ENCODE results near the gene UGT1A10.

The UGT1A10 gene

DNA sequence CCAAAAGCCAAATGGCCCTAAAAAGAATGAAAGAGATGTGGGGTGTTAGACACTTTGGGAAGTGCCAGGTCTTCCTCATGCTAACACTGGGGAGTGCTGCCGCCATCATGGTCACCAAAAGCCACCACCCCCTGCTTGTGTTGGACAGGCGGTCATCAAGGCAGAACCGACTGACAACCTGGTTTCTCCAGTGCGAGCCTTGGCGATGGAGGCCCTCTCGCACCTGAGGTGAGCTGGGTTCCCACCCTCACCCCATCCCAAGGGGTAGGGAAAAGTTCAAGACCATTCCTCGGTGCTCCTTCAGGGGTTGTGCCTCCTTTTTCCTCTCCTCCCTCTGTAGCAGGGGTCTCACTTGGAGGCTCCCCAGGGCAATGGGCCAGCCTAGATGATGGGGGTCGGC lies 175.5 kb downstream of the UGT1A10 start:
- DNase-seq: no peak

DNA sequence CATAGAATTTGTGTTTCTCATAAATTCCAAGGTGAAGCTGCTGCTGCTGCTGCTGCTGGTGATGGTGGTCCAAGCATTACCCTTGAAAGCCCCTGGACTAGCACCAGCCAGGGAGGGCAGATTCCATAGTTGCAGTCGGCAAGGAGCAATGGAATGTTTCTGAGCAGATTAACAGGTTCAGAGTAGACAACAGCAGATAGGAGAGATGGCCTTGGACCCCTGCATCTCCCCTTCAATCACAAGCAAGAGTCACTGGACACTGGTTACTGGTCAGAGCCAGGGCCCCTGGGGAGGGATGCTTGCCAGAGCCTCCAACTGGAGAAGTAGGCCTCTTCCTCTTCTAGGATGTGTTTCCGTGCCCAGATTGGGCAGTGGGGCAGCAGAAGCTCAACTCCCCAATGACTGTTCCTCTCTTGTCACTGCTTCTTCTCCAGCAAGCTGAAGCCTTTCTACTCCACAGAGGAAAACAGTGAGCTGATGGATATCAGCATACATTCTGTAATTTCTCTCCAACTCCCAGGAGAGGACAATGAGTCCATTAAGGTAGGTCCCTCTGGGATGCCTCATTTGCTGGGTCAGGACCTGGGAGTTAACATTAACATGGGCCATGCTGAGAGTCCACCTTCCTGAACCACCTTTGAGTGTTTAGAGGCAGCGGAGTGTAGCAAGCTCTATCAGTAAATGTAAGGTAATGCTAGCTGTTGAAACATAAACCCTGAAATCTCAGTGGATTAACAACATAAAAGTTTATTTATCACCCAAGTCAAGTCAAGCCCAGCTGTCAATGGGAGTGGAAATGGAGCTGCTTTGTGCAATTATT lies 177.2 kb downstream of the UGT1A10 start:
- no peak for DNase-seq

DNA sequence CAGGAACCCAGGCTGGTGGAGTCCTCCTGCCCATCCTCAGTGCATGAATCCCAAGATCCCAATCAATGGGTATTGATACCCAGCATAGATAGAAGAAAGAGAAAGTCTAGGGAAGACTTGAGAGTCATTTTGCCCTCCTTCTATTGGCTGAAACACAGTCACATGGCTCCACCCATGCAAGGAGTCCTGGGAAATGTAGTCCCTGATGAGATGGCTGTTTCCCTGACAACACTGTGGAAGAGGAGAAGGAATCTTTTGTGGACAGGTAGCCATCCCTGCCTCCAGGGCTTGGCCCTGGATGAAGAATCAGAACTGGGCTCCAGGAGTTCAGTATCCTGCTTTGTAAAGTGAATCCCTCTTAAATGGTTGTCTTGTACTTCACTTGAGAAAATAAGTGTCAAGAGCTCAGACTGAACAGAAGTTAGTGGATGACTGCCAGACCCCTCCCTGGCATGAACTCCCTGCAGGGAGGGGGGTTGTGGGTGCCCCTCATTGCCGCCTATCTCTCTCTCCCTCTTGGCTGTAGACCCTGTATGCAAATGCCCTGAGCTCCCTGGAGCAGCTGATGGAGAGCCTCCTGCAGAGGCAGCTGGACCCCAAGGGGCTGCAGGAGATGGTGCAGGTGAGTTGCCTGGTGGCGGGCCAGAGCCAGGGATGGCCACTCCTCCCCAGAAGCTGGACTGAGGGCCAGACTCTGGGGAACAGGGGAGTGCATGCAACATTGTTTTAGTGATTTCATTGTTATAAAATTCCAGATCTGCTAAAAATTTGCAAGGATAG lies 178.0 kb downstream of the UGT1A10 start:
- peak in 1 of 2 experiments; percentile 10 for DNase-seq

DNA sequence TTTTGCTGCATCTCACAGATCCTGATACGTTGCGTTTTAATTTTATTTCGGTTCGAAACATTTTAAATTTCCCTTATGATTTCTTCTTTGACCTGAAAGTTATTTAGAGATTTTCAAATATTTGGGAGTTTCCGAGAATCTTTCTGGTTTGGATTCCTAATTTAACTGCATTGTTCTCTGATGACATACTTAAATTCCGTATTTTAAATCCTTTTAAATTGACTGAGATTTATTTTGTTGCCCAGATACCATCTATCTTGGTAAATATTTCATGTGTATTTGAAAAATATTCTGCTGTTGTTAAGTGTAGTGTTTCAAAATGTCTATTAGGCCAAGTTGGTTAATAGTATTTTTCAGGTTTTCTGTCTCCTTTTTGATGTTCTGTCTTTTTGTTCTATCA lies 179.6 kb downstream of the UGT1A10 start:
- no peak for DNase-seq

DNA sequence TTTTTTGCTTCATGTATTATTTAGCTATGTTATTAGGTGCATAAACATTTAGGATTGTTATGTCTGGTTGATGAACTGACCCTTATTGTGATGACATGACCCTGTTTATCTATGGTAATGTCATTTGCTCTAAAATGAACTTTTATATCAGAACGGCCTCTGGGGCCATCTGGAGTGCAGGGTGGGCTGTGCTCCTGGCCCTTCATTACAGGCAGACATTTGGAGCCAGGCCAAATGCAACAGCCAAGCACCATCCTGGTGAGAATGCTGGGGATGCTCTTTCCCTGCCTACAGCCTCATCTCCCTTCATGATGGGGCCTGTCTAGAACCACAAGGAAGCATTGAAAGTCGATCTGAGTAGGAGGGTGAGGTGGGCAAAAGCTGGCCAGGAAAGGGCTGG lies 180.1 kb downstream of the UGT1A10 start:
- no peak for DNase-seq

DNA sequence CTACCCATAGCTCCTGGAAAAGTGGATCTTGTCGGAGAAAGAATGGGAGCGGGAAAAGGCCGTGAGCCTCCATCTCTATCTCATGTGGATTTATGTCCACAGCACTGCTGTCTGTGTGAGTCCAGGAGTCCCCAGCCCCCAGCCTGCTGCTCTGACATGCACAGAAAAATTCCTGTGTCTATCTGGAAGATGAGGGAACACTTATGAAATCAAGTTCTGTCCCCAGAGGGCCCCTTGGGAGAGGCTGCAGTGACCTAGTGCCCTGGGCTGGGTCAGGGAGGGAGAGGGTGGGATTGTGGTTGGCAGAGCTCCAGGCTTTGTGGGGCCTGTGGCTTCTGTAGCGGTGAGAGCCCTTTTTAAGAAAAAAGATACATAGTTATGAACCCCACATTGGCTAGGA lies 180.5 kb downstream of the UGT1A10 start:
- no peak for DNase-seq

DNA sequence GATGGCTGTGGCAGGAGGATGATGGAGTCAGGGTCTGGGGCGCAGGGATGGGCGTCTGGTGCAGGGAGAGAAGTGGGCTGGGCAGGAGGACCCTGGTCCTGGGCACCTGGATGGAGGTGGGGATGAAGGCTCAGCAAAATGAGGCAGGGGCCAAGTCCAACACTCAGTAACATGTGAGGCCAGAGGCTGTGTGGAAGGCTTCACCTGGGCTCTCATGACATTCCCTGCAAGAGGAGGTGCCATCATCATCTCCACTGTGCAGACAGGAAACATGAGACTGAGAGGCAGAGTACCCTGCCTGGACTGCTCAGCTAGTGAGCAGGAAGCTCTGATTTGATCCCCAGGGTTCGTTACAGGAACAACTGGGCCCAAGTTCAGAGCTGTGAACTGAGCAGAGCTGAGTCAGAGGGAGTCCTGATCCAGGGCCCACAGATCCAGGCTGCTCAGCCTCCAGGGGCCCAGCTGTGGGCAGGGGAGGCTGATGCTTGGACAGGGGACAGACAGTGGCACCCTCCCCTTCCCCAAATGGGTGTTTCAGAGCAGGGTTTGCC lies 181.2 kb downstream of the UGT1A10 start:
- no peak for DNase-seq

DNA sequence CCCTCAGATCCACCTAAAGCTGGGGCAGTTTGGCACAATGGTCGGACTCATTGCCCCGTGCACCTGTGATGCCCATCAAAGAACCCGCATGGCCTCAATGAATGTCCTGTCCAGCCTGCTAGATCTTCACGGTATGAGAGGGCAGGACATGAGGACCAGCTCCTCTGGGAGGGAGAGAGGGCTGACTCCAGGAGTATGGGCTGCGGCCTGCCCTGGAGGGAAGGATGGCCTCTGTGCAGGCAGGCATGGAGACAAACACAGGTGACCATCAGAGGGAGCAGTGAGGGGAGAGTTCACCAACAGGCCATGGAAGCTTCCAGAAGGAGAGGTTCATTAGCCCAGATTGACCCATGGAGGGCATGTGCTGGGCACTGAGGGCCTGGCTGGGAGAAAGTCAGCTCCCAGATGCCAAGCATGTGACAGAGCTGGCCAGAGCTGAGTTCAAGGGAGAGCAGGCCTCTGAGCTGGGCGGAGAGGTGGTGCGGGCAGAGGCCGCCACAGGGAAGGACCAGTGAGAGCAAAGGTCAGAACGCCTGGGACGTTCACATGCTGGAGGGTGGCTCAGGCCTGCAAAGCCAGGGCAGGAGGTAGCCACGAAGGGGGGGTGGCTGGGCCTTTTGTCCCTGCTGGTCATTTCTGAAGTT lies 181.9 kb downstream of the UGT1A10 start:
- DNase-seq: no peak

DNA sequence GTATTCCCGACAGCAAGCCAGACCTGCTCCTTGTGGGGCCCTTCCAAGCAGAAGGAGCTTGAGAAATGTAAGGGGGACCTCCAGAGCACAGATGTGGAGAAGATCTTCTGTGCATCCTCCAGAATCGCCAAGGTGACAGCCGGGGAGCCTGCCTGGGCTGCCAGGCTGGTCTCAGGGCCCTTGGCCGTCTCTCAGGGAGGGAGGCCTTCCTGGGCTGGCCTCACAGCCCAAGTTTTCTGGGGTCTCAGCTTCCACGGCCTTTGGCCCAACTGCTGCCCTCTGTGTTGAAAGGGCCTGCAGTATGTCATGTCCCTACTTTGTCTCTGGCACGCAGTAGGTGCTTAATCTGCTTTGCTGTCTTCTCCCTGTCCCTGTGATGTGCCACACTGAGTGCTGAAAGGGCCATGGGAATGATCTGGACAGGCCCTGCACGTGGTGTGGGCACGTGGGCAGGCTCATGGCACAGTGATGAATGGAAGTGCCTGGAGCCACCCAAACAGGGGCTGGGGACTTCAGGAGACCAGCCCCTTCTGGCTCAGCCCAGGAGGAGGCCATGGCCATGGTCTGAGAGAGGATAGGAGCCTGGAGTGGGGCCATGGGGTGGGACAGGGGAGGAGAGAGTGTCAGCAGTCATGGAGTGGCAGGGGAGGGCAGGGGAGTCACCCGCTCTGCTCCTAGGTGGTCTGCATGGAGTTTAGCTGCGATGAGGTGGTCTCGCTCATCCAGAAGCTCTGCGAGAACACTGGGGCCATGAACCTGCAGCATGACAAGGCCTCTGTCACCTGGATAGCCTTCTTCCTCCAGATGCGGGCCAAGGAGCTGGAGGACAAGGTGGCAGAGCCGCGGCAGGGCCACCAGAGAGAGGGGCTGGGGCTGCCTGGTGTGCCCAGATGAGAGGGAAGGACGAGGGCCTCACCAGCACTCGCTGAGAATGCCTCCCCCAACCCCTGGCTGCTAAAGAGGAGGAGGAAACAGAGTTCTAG lies 182.7 kb downstream of the UGT1A10 start:
- DNase-seq: no peak

DNA sequence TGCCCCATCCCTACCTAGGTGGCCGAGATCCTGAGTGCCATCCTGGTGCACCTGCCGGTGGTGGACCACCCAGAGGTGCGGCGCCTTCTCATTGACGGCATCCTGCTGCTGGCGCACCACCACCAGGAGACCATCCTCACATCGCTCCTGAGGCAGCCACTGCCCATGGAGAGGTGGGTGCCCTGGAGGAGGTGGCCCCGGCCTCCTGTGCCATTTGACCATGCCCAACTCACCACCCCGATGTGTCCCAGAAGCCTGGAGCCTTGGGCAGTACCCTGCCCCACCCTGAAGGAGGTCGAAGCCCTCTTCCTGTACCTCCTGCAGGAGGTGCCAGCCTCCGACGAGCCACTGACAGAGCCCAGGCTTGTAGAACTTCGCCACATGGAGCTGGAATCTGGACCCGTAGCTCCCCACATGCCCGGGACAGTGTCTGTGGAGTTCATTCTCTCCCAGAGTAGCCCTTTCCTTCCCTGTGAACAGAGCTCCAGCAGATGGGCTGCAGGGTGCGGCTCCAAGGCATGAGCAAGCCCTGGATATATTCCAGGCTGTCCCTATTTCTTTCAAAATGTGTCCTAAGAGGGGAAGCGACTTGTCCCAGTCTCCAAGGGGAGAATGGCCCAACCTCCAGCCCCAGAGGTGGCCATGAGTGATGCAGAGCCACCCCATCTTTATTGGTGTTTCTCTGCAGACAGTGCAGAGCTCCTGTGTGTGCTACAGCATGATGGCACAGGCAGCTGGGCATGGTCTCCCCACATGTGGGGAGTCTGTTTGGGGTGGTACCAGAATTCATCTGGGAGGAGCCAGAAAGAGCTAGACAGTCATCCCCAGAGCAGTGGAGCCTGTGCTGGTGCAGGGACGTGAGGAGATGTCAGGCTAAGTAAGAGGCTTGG lies 183.9 kb downstream of the UGT1A10 start:
- no peak for DNase-seq

DNA sequence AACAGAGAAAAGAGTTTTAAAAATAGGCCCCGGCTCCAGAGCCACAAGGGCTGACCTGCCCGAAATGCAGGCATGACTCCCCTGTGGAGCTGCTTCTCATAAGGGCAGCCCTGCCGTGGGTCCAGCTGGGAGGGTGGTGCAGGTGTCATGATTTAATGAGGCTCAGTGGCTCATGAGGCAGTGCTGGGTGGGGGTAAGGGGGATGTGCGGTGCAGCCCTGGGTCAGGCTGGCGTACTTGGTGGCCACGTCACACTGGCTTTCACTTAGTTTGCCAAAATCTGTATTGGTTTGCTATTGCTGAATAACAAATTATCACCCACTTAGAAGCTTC lies 184.5 kb downstream of the UGT1A10 start:
- DNase-seq: no peak

DNA sequence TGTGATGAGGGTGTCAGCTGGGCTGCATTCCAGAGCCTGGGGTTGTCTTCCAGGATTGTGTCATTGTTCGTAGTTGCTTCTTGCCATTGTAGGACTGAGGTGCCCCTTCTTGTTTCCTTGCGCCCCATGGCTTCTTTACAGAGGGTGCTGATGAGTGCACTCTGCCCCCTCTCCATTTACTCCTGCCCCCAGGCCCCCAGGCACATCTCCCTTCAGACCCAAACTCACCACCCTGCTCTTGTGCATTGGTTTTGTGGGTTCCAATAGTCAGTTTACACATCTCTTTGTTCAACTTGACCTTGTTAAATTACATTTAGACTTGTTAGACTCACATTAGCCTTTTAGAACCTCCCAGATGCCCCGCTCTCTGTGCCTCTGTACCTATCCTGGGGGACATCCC lies 184.9 kb downstream of the UGT1A10 start:
- DNase-seq: no peak

DNA sequence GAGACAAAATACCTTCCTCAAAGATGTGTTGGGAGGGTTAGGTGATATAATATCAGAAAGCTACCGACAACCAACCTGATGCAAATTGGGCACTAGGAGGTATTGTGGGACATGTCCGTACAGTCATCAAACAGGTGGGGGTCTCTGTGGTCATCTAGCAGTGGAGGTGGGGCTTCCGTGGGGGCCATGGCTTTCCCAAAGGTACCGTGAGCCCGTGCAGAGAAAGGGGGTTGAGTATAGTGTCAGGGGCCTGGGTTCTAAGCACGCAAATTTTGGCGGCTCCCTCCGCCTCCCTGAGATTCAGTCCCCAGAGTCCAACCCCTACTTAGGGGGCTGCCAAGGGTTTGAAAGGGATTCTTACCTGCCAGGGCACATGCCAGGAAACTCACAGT lies 185.5 kb downstream of the UGT1A10 start:
- DNase-seq: no peak

DNA sequence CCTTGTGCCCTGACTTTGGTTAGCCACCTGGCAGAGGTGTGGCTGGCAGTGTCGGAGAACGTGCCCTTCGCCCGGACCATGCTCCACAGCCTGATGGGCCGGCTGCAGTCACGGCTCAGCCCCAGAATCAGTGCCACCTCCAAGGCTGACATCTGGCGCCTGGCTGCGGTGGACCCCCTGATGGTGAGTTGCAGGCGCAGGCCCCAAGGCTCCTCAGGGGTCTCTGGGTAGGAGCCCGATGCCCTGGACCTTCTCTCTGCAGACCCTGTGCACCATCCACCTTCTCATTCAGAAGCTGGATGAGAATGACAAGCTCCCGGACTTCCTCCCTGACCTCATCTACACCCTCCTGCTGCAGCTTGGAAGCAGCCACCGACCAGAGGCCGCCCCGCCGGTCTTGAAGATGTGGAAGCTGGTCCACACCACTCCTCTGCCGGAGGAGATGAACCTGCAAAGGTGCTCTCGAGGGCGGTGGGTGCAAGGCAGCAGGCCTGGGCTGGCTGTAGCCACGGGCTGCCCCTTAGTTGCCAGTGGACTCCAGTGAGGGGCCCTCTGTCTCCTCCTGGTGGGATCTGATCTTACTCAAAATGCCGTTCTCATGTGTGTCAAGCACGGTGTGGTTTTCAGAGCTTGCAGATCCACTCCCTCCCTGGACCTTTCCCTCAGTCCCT lies 186.0 kb downstream of the UGT1A10 start:
- DNase-seq: no peak

Measured in SW 1271 (cell line).